Measurements from ENCODE around the gene NSMCE1. TPM values are rescaled to one million over a fixed set of nuclear protein-coding genes. Genes with fewer than 3 reads are reported as not detected.

Gene NSMCE1
- total RNA-seq, 4 donors from 2014 or later: 20.9 to 41.3 (median 30.6) TPM

DNA sequence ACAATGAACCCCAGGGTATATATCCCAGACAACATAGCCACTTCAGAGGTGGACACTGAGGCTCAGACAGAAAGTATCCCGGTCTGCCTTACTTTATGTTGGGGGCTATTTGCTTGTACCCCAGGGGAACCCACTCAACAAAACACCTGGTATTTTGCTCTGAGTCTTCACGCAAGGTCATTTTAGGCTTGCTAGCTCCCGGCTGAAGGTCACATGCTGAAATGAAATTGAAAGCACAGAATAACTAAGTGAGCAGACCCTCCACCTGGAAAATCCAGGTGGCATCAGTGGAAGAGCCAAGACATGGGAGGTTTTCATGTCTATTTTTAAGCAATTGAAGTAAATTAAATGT is 69.4 kb downstream of the NSMCE1 start:
- TF ChIP-seq, protein P1, sequence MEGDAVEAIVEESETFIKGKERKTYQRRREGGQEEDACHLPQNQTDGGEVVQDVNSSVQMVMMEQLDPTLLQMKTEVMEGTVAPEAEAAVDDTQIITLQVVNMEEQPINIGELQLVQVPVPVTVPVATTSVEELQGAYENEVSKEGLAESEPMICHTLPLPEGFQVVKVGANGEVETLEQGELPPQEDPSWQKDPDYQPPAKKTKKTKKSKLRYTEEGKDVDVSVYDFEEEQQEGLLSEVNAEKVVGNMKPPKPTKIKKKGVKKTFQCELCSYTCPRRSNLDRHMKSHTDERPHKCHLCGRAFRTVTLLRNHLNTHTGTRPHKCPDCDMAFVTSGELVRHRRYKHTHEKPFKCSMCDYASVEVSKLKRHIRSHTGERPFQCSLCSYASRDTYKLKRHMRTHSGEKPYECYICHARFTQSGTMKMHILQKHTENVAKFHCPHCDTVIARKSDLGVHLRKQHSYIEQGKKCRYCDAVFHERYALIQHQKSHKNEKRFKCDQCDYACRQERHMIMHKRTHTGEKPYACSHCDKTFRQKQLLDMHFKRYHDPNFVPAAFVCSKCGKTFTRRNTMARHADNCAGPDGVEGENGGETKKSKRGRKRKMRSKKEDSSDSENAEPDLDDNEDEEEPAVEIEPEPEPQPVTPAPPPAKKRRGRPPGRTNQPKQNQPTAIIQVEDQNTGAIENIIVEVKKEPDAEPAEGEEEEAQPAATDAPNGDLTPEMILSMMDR (IDR thresholded peaks at IDR 0.05): no peak
- no peak for TF ChIP-seq POLR2A (IDR thresholded peaks at IDR 0.05)
- Histone ChIP-seq H3K9me3 (no peaks in the 10 kb centered on the region), H3K27ac (peak overlapping the region in 1 of 4 donors; percentile 73), H3K4me3 (no peak overlapping the region), H3K27me3 (no peaks in the 10 kb centered on the region), H3K36me3 (no peaks in the 10 kb centered on the region), H3K4me1 (peaks cover 0 to 19% (median 8%) of the 10 kb centered on the region in 4 donors)
- no peak for DNase-seq

DNA sequence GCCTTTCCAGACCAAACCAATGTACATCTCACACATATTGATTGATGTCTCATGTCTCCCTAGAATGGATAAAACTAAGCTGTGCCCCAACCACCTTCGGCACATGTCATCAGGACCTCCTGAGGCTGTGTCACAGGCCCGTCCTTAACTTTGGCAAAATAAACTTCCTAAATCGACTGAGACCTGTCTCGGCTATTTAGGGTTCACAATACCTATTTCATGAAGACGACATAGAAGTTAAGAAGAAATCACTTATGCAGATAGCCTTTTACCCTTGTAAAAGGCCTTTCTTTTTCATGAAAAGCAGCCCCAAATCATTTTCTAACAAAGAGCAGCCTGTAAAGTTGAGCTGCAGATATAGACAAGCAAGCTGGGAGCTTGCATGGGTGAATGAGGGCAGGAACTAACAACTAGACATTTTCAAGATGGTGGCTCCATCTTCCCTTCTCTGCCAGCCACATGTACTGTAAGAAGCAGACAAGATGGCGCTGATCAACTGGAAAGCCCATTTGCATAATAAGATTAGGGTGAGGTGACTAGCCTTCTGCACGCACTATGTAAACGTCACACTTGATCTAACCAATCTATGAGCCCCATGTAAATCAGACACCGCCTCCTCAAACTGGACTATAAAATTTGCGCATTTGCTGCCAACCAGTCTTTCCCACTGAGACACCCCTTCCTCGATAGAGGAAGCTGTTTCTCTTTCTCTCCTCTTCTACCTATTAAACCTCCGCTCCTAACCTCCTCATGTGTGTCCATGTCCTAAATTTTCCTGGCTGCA is 69.9 kb downstream of the NSMCE1 start:
- Histone ChIP-seq H3K27me3 (no peaks in the 10 kb centered on the region), H3K4me3 (no peak overlapping the region), H3K27ac (peak overlapping the region in 1 of 4 donors; percentile 73), H3K36me3 (no peaks in the 10 kb centered on the region), H3K9me3 (no peaks in the 10 kb centered on the region), H3K4me1 (peaks cover 0 to 19% (median 6%) of the 10 kb centered on the region in 4 donors)
- DNase-seq: no peak
- TF ChIP-seq, protein P1 (IDR thresholded peaks at IDR 0.05): no peak
- no peak for TF ChIP-seq POLR2A (IDR thresholded peaks at IDR 0.05)

DNA sequence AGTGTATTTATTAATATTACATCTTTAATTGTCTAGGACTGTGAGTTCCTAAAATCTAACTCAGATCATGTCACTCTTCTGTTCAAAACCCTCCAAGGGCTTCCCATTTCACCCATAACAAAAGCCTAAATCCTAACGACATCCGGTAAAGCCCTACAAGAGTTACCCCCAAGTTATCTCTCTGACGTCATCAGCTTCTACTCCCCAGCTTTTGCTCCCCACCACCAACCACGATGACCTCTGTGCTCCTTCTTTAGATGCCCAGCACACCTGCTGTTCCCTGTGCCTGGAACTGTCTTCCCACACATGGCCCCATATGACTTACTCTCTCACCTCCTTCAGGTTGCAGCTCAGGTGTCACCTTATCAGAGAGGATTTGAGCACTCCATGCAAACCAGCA is 71.6 kb downstream of the NSMCE1 start:
- no peaks in the 10 kb centered on the region for H3K36me3 ChIP-seq
- DNase-seq: no peak

DNA sequence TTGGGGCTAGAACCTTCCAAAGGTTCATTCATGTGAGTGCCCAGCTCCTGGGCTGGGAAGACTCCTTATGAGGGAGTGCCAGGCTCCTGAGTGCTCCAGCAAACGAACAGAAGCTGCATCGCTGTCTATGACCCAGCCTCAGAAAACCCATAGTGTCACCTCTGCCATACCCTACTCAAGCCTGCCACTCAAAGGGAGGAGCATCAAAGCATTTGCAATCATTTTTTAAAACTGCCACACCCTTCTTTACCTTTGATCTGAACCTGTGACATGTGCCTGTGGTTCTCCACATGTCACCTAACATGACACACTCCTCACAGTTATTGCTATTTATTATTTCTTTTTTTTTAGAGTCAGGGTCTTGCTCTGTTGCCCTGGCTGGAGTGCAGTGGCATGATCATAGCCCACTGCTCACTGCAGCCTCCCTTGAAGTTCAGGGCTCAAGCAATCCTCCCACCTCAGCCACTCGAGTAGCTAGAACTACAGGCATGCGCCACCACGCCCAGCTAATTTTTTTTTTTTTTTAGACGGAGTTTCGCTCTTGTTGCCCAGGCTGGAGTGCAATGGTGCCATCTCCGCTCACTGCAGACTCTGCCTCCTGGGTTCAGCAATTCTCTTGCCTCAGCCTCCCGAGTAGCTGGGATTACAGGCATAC is 72.5 kb downstream of the NSMCE1 start:
- Histone ChIP-seq H3K4me3 (no peak overlapping the region), H3K27me3 (no peaks in the 10 kb centered on the region), H3K27ac (peak overlapping the region in 2 of 4 donors; percentile 15 to 22), H3K36me3 (no peaks in the 10 kb centered on the region), H3K9me3 (no peaks in the 10 kb centered on the region), H3K4me1 (peaks cover 0 to 15% (median 4%) of the 10 kb centered on the region in 4 donors)
- DNase-seq: no peak
- TF ChIP-seq POLR2A (IDR thresholded peaks at IDR 0.05): no peak
- TF ChIP-seq, protein P1 (IDR thresholded peaks at IDR 0.05): peak in 1 of 6 experiments; percentile 3

More for the DNA sequence above, 71.6 kb downstream of the NSMCE1 start:
- no peak for TF ChIP-seq POLR2A (IDR thresholded peaks at IDR 0.05)
- TF ChIP-seq, protein P1 (IDR thresholded peaks at IDR 0.05): no peak
- Histone ChIP-seq H3K4me3 (no peak overlapping the region), H3K27me3 (no peaks in the 10 kb centered on the region), H3K27ac (no peak overlapping the region), H3K4me1 (peaks cover 0 to 15% (median 4%) of the 10 kb centered on the region in 4 donors), H3K9me3 (no peaks in the 10 kb centered on the region)

DNA sequence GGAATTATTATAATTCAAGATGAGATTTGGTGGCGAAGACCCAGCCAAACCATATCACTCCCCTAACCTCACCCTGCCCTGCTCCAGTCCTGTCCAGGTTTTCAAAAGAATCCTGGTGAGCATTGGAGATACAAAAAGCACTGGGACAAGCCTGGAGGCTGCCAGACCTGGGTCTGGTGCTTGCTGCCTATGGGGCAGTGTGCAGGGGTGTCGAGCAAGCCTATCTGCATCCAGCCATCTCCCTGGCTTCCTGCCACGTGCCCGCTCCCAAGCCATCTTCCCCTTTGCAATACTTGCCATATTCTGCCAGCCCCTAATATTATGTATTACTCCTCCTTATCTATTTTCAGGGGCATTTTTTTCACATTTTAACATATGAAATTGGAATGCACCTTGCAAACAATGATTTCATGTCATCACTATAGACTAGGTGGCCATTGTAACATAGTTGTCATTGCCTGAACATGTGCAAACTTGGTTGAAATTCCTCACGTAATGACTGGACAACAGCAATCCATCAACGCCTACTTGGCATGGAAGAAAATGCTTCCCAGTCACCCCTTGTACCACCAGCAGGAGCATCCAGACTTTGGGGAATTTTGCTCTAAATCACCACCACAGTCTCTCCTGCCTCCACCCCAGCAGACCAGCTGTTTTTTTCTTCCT is 73.4 kb downstream of the NSMCE1 start:
- TF ChIP-seq, protein P1 (IDR thresholded peaks at IDR 0.05): no peak
- no peak for TF ChIP-seq POLR2A (IDR thresholded peaks at IDR 0.05)
- no peak for DNase-seq
- H3K4me3 ChIP-seq: no peak overlapping the region

More for the DNA sequence above, 73.4 kb downstream of the NSMCE1 start:
- Histone ChIP-seq H3K4me1 (peaks cover 0 to 9% (median 4%) of the 10 kb centered on the region in 4 donors), H3K27me3 (no peaks in the 10 kb centered on the region), H3K9me3 (no peaks in the 10 kb centered on the region), H3K36me3 (no peaks in the 10 kb centered on the region), H3K27ac (no peak overlapping the region)
